Urothelium cell line (cell line): ENCODE results near the gene GPR158.
"Not testable (repeated sequence)": the region's sequence is repeated elsewhere in the genome, so short reads cannot be mapped to it uniquely, and the experiment has no call there.

Source experiments
- DNase-seq: peaks from one replicate; pipeline ENCODE4 v3.0.0; 2011; ENCODE audit warnings: low spot score, mixed read lengths
- FAIRE-seq: peaks from 2 replicates; lab custom pipeline; 2011; peaks lifted over from hg19 to GRCh38; lab: Jason Lieb, UNC

GPR158 gene

GRCh38 chr10:25174461-25175230, at the start of gene GPR158:
Gene GPR158 (plus strand): TSS chr10:25175001. CDS start chr10:25175421, 420 bp downstream.
- FAIRE-seq = no peak
- DNase-seq = peak; percentile 88

- DNase-seq (no peak), FAIRE-seq (no peak)
Measured at GRCh38 chr10:25125201-25125611, 49.6 kb upstream of the GPR158 start.

- FAIRE-seq = no peak
Measured at GRCh38 chr10:25129592-25129991, 45.2 kb upstream of the GPR158 start.

GRCh38 chr10:25130906-25131305, 43.9 kb upstream of the GPR158 start:
- no peak for FAIRE-seq
- DNase-seq = no peak

More at GRCh38 chr10:25129592-25129991, 45.2 kb upstream of the GPR158 start:
- no peak for DNase-seq

- FAIRE-seq = no peak
Measured at GRCh38 chr10:25142116-25142864, 32.5 kb upstream of the GPR158 start.

GRCh38 chr10:25157650-25158049, 17.2 kb upstream of the GPR158 start:
- FAIRE-seq (no peak), DNase-seq (no peak)

More at GRCh38 chr10:25142116-25142864, 32.5 kb upstream of the GPR158 start:
- DNase-seq = peak; percentile 10

GRCh38 chr10:25159591-25159990, 15.2 kb upstream of the GPR158 start:
- no peak for DNase-seq
- no peak for FAIRE-seq

- no peak for DNase-seq
- FAIRE-seq = no peak
Measured at GRCh38 chr10:25162391-25162790, 12.4 kb upstream of the GPR158 start.

GRCh38 chr10:25163464-25163863, 11.3 kb upstream of the GPR158 start:
- not testable (repeated sequence) for DNase-seq

GRCh38 chr10:25169740-25170139, 5.1 kb upstream of the GPR158 start:
- no peak for DNase-seq

More at GRCh38 chr10:25163464-25163863, 11.3 kb upstream of the GPR158 start:
- not testable (repeated sequence) for FAIRE-seq

GRCh38 chr10:25170627-25171026, 4.2 kb upstream of the GPR158 start:
- DNase-seq (no peak), FAIRE-seq (no peak)

More at GRCh38 chr10:25169740-25170139, 5.1 kb upstream of the GPR158 start:
- FAIRE-seq = no peak

GRCh38 chr10:25175527-25176420, 973 bp downstream of the GPR158 start:
- peak; percentile 31 for DNase-seq
- no peak for FAIRE-seq

GRCh38 chr10:25176421-25176968, 1.7 kb downstream of the GPR158 start:
- FAIRE-seq = no peak
- DNase-seq = no peak

- no peak for FAIRE-seq
- no peak for DNase-seq
Measured at GRCh38 chr10:25177093-25177753, 2.4 kb downstream of the GPR158 start.

- no peak for FAIRE-seq
- no peak for DNase-seq
Measured at GRCh38 chr10:25177754-25178135, 2.9 kb downstream of the GPR158 start.

GRCh38 chr10:25178411-25178810, 3.6 kb downstream of the GPR158 start:
- FAIRE-seq (no peak), DNase-seq (no peak)

GRCh38 chr10:25180801-25181200, 6.0 kb downstream of the GPR158 start:
- no peak for DNase-seq
- FAIRE-seq = no peak

GRCh38 chr10:25182636-25183035, 7.8 kb downstream of the GPR158 start:
- DNase-seq (no peak), FAIRE-seq (no peak)

- DNase-seq (no peak), FAIRE-seq (no peak)
Measured at GRCh38 chr10:25191162-25191895, 16.5 kb downstream of the GPR158 start.
